Vagina (tissue), 2 donors: ENCODE data around the gene STPG2.

Experiments
- POLR2AphosphoS5 ChIP-seq, 2 donors: sonication (generic); formaldehyde crosslinking; IDR thresholded peaks; one replicate each; pipeline ENCODE4 v1.9.0; 2017; ENCODE audit warnings: antibody characterized with exemption in 2 of 2, mild to moderate bottlenecking in 2 of 2, low read depth in 1 of 2; ENCODE audit not compliant: insufficient read depth in 1 of 2
- TF ChIP-seq, protein P1 (sequence below), 3 experiments: fragments of 450-650 bp in 2 of 3; fragments of 200-600 bp in 1 of 3; sonication (generic) in 1 of 3; IDR thresholded peaks; one replicate each; pipeline ENCODE4 v1.5.1; 2017 to 2019; ENCODE audit warnings: antibody characterized with exemption in 3 of 3, mild to moderate bottlenecking in 2 of 3, moderate library complexity in 2 of 3

DNA sequence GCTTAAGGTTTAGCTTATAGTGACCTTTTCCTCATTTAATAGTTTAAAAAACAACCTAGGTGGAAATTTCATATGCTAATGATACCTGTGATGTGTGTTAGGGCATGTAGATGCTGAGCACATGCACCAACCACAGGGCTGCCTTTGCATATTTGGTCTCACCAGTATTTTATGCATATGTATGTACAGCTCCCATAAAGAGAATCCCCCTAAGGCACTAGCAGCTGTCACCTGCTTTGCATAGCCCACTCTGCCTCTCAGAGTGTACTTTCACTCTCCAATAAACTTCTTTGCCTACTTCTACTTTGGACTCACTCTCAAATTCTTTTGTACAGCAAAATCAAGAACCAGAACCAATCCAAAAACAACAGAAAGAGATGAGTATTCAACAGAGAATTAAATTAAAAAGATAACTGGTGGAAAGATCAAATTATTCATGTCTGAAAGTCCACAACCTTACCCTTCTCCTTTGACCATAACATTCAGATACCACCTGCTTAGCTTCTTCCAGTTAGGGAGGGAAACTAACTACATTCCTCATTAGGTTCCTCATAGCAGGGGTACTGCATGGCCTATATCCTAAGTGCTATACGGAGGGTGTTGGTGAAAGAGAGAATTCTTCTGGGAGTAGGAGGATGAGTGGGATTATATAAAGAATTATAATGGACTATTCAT lies 250.5 kb downstream of the STPG2 start:
- TF ChIP-seq, protein P1, sequence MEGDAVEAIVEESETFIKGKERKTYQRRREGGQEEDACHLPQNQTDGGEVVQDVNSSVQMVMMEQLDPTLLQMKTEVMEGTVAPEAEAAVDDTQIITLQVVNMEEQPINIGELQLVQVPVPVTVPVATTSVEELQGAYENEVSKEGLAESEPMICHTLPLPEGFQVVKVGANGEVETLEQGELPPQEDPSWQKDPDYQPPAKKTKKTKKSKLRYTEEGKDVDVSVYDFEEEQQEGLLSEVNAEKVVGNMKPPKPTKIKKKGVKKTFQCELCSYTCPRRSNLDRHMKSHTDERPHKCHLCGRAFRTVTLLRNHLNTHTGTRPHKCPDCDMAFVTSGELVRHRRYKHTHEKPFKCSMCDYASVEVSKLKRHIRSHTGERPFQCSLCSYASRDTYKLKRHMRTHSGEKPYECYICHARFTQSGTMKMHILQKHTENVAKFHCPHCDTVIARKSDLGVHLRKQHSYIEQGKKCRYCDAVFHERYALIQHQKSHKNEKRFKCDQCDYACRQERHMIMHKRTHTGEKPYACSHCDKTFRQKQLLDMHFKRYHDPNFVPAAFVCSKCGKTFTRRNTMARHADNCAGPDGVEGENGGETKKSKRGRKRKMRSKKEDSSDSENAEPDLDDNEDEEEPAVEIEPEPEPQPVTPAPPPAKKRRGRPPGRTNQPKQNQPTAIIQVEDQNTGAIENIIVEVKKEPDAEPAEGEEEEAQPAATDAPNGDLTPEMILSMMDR (IDR thresholded peaks at IDR 0.05): no peak
- no peak for TF ChIP-seq POLR2AphosphoS5 (IDR thresholded peaks at IDR 0.05; ENCODE audit: insufficient read depth in 1 of 2, low read depth in 1 of 2)
